ENCODE results near the gene WDR83. TPM values are rescaled to one million over a fixed set of nuclear protein-coding genes. Genes with fewer than 3 reads are reported as not detected.
"Not testable (repeated sequence)": the region's sequence is repeated elsewhere in the genome, so short reads cannot be mapped to it uniquely, and the experiment has no call there.

The WDR83 gene
- total and polyA plus RNA-seq, 5 donors from 2014 or later: 10.6 to 18.5 (median 13.0) TPM

GRCh38 chr19:12692960-12693359 is 26.4 kb downstream of the WDR83 start:
- Mint-ChIP-seq H3K27me3 (no peaks in the 10 kb centered on the region), H3K9me3 (peaks cover 0 to 1% (median 0%) of the 10 kb centered on the region in 7 donors), H3K4me3 (no peak overlapping the region), H3K4me1 (peaks cover 0 to 9% (median 6%) of the 10 kb centered on the region in 4 donors), H3K36me3 (no peaks in the 10 kb centered on the region), H3K27ac (no peak overlapping the region)
- Histone ChIP-seq H3K4me3 (ENCODE audit: low read depth, low read length) (no peak overlapping the region), H3K27me3 (ENCODE audit: control insufficient read depth, insufficient read depth, low read length) (no peaks in the 10 kb centered on the region), H3K27ac (ENCODE audit: insufficient read depth, low read length, poor library complexity, severe bottlenecking) (no peak overlapping the region), H3K36me3 (ENCODE audit: control insufficient read depth, insufficient read depth, low read length) (no peaks in the 10 kb centered on the region), H3K9me3 (ENCODE audit: control insufficient read depth in 2 of 2, low read length in 2 of 2) (no peaks in the 10 kb centered on the region), H3K4me1 (ENCODE audit: control insufficient read depth, insufficient read depth, low read length, poor library complexity, severe bottlenecking) (peaks cover 15% of the 10 kb centered on the region)
- ATAC-seq (ENCODE audit: low read depth in 2 of 2) (no peak), DNase-seq (no peak)

GRCh38 chr19:12694641-12695040 is 28.0 kb downstream of the WDR83 start:
- H3K4me1 ChIP-seq (ENCODE audit: control insufficient read depth, insufficient read depth, low read length, poor library complexity, severe bottlenecking): peaks cover 15% of the 10 kb centered on the region
- peak overlapping the region; percentile 21 to 60 (median 36) for H3K4me3 Mint-ChIP-seq

GRCh38 chr19:12695096-12695495 is 28.5 kb downstream of the WDR83 start:
- H3K4me3 ChIP-seq (ENCODE audit: low read depth, low read length): no peak overlapping the region
- H3K27ac ChIP-seq (ENCODE audit: insufficient read depth, low read length, poor library complexity, severe bottlenecking): no peak overlapping the region
- no peaks in the 10 kb centered on the region for H3K27me3 ChIP-seq (ENCODE audit: control insufficient read depth, insufficient read depth, low read length)
- Mint-ChIP-seq H3K36me3 (peaks cover 4% of the 10 kb centered on the region), H3K27ac (no peak overlapping the region), H3K4me3 (peak overlapping the region; percentile 7 to 60 (median 36)), H3K4me1 (peaks cover 2 to 12% (median 10%) of the 10 kb centered on the region in 4 donors), H3K27me3 (no peaks in the 10 kb centered on the region), H3K9me3 (peaks cover 0 to 1% (median 0%) of the 10 kb centered on the region in 7 donors)
- H3K9me3 ChIP-seq (ENCODE audit: control insufficient read depth in 2 of 2, low read length in 2 of 2): no peaks in the 10 kb centered on the region
- no peaks in the 10 kb centered on the region for H3K36me3 ChIP-seq (ENCODE audit: control insufficient read depth, insufficient read depth, low read length)
- peaks cover 15% of the 10 kb centered on the region for H3K4me1 ChIP-seq (ENCODE audit: control insufficient read depth, insufficient read depth, low read length, poor library complexity, severe bottlenecking)
- no peak for ATAC-seq (ENCODE audit: low read depth in 2 of 2)
- no peak for DNase-seq

More at GRCh38 chr19:12694641-12695040, 28.0 kb downstream of the WDR83 start:
- Histone ChIP-seq H3K36me3 (ENCODE audit: control insufficient read depth, insufficient read depth, low read length) (no peaks in the 10 kb centered on the region), H3K27ac (ENCODE audit: insufficient read depth, low read length, poor library complexity, severe bottlenecking) (no peak overlapping the region), H3K9me3 (ENCODE audit: control insufficient read depth in 2 of 2, low read length in 2 of 2) (no peaks in the 10 kb centered on the region), H3K4me3 (ENCODE audit: low read depth, low read length) (no peak overlapping the region), H3K27me3 (ENCODE audit: control insufficient read depth, insufficient read depth, low read length) (no peaks in the 10 kb centered on the region)
- no peak overlapping the region for H3K27ac Mint-ChIP-seq
- H3K27me3 Mint-ChIP-seq: no peaks in the 10 kb centered on the region
- peaks cover 0 to 1% (median 0%) of the 10 kb centered on the region in 7 donors for H3K9me3 Mint-ChIP-seq
- no peak for DNase-seq
- H3K36me3 Mint-ChIP-seq: peaks cover 4% of the 10 kb centered on the region
- ATAC-seq (ENCODE audit: low read depth in 2 of 2): no peak
- H3K4me1 Mint-ChIP-seq: peaks cover 2 to 12% (median 10%) of the 10 kb centered on the region in 4 donors

GRCh38 chr19:12695514-12695913 is 28.9 kb downstream of the WDR83 start:
- no peaks in the 10 kb centered on the region for H3K36me3 ChIP-seq (ENCODE audit: control insufficient read depth, insufficient read depth, low read length)
- H3K4me3 ChIP-seq (ENCODE audit: low read depth, low read length): peak overlapping the region; percentile 41
- DNase-seq (no peak), ATAC-seq (ENCODE audit: low read depth in 2 of 2) (no peak)
- H3K36me3 Mint-ChIP-seq: peaks cover 4% of the 10 kb centered on the region
- H3K4me1 Mint-ChIP-seq: peaks cover 2 to 12% (median 10%) of the 10 kb centered on the region in 4 donors
- no peaks in the 10 kb centered on the region for H3K27me3 Mint-ChIP-seq
- no peaks in the 10 kb centered on the region for H3K27me3 ChIP-seq (ENCODE audit: control insufficient read depth, insufficient read depth, low read length)
- peak overlapping the region in 1 of 3 donors; percentile 36 for H3K27ac Mint-ChIP-seq
- H3K4me1 ChIP-seq (ENCODE audit: control insufficient read depth, insufficient read depth, low read length, poor library complexity, severe bottlenecking): peaks cover 15% of the 10 kb centered on the region
- no peaks in the 10 kb centered on the region for H3K9me3 ChIP-seq (ENCODE audit: control insufficient read depth in 2 of 2, low read length in 2 of 2)
- no peak overlapping the region for H3K27ac ChIP-seq (ENCODE audit: insufficient read depth, low read length, poor library complexity, severe bottlenecking)
- H3K9me3 Mint-ChIP-seq: peaks cover 0 to 1% (median 0%) of the 10 kb centered on the region in 7 donors
- peak overlapping the region; percentile 77 to 94 (median 86) for H3K4me3 Mint-ChIP-seq

GRCh38 chr19:12695997-12696365 is 29.4 kb downstream of the WDR83 start:
- H3K36me3 ChIP-seq (ENCODE audit: control insufficient read depth, insufficient read depth, low read length): no peaks in the 10 kb centered on the region
- H3K27ac ChIP-seq (ENCODE audit: insufficient read depth, low read length, poor library complexity, severe bottlenecking): peak overlapping the region; percentile 92
- H3K4me3 Mint-ChIP-seq: peak overlapping the region; percentile 93 to 98 (median 94)
- H3K9me3 Mint-ChIP-seq: peaks cover 0 to 1% (median 0%) of the 10 kb centered on the region in 7 donors
- H3K27me3 ChIP-seq (ENCODE audit: control insufficient read depth, insufficient read depth, low read length): no peaks in the 10 kb centered on the region
- H3K27ac Mint-ChIP-seq: peak overlapping the region in 2 of 3 donors; percentile 97 to 98
- H3K4me3 ChIP-seq (ENCODE audit: low read depth, low read length): peak overlapping the region; percentile 77
- H3K9me3 ChIP-seq (ENCODE audit: control insufficient read depth in 2 of 2, low read length in 2 of 2): no peaks in the 10 kb centered on the region
- H3K36me3 Mint-ChIP-seq: peaks cover 4% of the 10 kb centered on the region
- peaks cover 15% of the 10 kb centered on the region for H3K4me1 ChIP-seq (ENCODE audit: control insufficient read depth, insufficient read depth, low read length, poor library complexity, severe bottlenecking)
- ATAC-seq (ENCODE audit: low read depth in 2 of 2): peak in 1 of 2 donors; percentile 16
- H3K4me1 Mint-ChIP-seq: peaks cover 2 to 12% (median 10%) of the 10 kb centered on the region in 4 donors
- H3K27me3 Mint-ChIP-seq: no peaks in the 10 kb centered on the region
- no peak for DNase-seq

GRCh38 chr19:12696366-12697335 is 30.0 kb downstream of the WDR83 start, which contains the start of gene FBXW9:
Gene FBXW9 (minus strand): TSS chr19:12696631. CDS start chr19:12696581, 50 bp downstream.
- Mint-ChIP-seq H3K27me3 (no peaks in the 10 kb centered on the region), H3K9me3 (peaks cover 0 to 1% (median 0%) of the 10 kb centered on the region in 7 donors)
- peak within 1 kb of the TSS; percentile 77 for H3K4me3 ChIP-seq (ENCODE audit: low read depth, low read length)

GRCh38 chr19:12697425-12697824 is 30.8 kb downstream of the WDR83 start:
- H3K27me3 ChIP-seq (ENCODE audit: control insufficient read depth, insufficient read depth, low read length); H3K36me3 ChIP-seq (ENCODE audit: control insufficient read depth, insufficient read depth, low read length); H3K27ac ChIP-seq (ENCODE audit: insufficient read depth, low read length, poor library complexity, severe bottlenecking); H3K36me3 Mint-ChIP-seq; H3K9me3 ChIP-seq (ENCODE audit: control insufficient read depth in 2 of 2, low read length in 2 of 2); H3K27me3 Mint-ChIP-seq; H3K27ac Mint-ChIP-seq; H3K9me3 Mint-ChIP-seq; DNase-seq; H3K4me3 ChIP-seq (ENCODE audit: low read depth, low read length); ATAC-seq (ENCODE audit: low read depth in 2 of 2): not testable (repeated sequence)
- H3K4me3 Mint-ChIP-seq: peak overlapping the region in 3 of 4 donors; percentile 15 to 53 (median 43)
- peaks cover 2 to 12% (median 10%) of the 10 kb centered on the region in 4 donors for H3K4me1 Mint-ChIP-seq
- H3K4me1 ChIP-seq (ENCODE audit: control insufficient read depth, insufficient read depth, low read length, poor library complexity, severe bottlenecking): peaks cover 15% of the 10 kb centered on the region

More at GRCh38 chr19:12696366-12697335, 30.0 kb downstream of the WDR83 start, which contains the start of gene FBXW9:
- Histone ChIP-seq H3K4me1 (ENCODE audit: control insufficient read depth, insufficient read depth, low read length, poor library complexity, severe bottlenecking) (peaks cover 15% of the 10 kb centered on the region), H3K27me3 (ENCODE audit: control insufficient read depth, insufficient read depth, low read length) (no peaks in the 10 kb centered on the region), H3K36me3 (ENCODE audit: control insufficient read depth, insufficient read depth, low read length) (peaks cover 3% of the 10 kb centered on the region), H3K27ac (ENCODE audit: insufficient read depth, low read length, poor library complexity, severe bottlenecking) (peak within 1 kb of the TSS; percentile 92), H3K9me3 (ENCODE audit: control insufficient read depth in 2 of 2, low read length in 2 of 2) (no peaks in the 10 kb centered on the region)
- Mint-ChIP-seq H3K36me3 (peaks cover 4% of the 10 kb centered on the region), H3K4me1 (peaks cover 2 to 12% (median 10%) of the 10 kb centered on the region in 4 donors), H3K27ac (peak within 1 kb of the TSS; percentile 97 to 98 (median 97)), H3K4me3 (peak within 1 kb of the TSS; percentile 93 to 98 (median 94))
- DNase-seq (peak; percentile 94 to 97 (median 95)), ATAC-seq (ENCODE audit: low read depth in 2 of 2) (peak; percentile 90 to 92)
